NCI-H1436 treated with DMSO at 0.1 percent for 48 hours (cell line): ENCODE results near the gene ZBTB7A.

Experiments
- DNase-seq: peaks from one replicate; lab custom pipeline; 2025; lab: John Stamatoyannopoulos, UW

The ZBTB7A gene

GRCh38 chr19:4068047-4068966 is 1.6 kb upstream of the ZBTB7A start:
- no peak for DNase-seq

- DNase-seq: no peak
Observed at GRCh38 chr19:4067396-4068046, 822 bp upstream of the ZBTB7A start.

- DNase-seq: no peak
Observed at GRCh38 chr19:4066176-4066606, 508 bp downstream of the ZBTB7A start.

- peak; percentile 76 for DNase-seq
Observed at GRCh38 chr19:4065430-4066175, 1.1 kb downstream of the ZBTB7A start.

GRCh38 chr19:4064496-4065260 is 2.0 kb downstream of the ZBTB7A start:
- no peak for DNase-seq

GRCh38 chr19:4064149-4064495 is 2.6 kb downstream of the ZBTB7A start:
- no peak for DNase-seq

- DNase-seq: no peak
Observed at GRCh38 chr19:4063369-4064148, 3.1 kb downstream of the ZBTB7A start.

- DNase-seq: no peak
Observed at GRCh38 chr19:4062419-4063368, 4.0 kb downstream of the ZBTB7A start.

GRCh38 chr19:4061683-4062418 is 4.8 kb downstream of the ZBTB7A start:
- no peak for DNase-seq

- DNase-seq: no peak
Observed at GRCh38 chr19:4061178-4061682, 5.5 kb downstream of the ZBTB7A start.

GRCh38 chr19:4060621-4061177 is 6.0 kb downstream of the ZBTB7A start:
- DNase-seq: no peak

GRCh38 chr19:4059891-4060620 is 6.6 kb downstream of the ZBTB7A start:
- no peak for DNase-seq

GRCh38 chr19:4059453-4059871 is 7.2 kb downstream of the ZBTB7A start:
- no peak for DNase-seq

GRCh38 chr19:4058693-4059452 is 7.8 kb downstream of the ZBTB7A start:
- DNase-seq: no peak

GRCh38 chr19:4057931-4058692 is 8.6 kb downstream of the ZBTB7A start:
- no peak for DNase-seq

- DNase-seq: no peak
Observed at GRCh38 chr19:4055209-4055552, 11.5 kb downstream of the ZBTB7A start.
